H1 (cell line): ENCODE results near the gene RAB40B. TPM values are rescaled to one million over a fixed set of nuclear protein-coding genes. Genes with fewer than 3 reads are reported as not detected.

Experiments used
- NANOG ChIP-seq: IDR thresholded peaks from 2 replicates; pipeline ENCODE4 v1.6.1; 2011; ENCODE audit warnings: low read length, low read depth, mild to moderate bottlenecking, inconsistent platforms; ENCODE audit not compliant: insufficient read depth, poor library complexity, severe bottlenecking
- SRF ChIP-seq: IDR thresholded peaks from 2 replicates; pipeline ENCODE4 v1.6.1; 2011; ENCODE audit warnings: mild to moderate bottlenecking, low read depth, low read length, moderate library complexity
- polyA plus RNA-seq, 7 experiments: library from polyadenylated mRNA; depleted of rRNA in 3 of 7; stranded (reverse) in 5 of 7; unstranded in 2 of 7; fragments of >200 nt in 5 of 7; fragments of 200-250 nt in 2 of 7; gene quantifications; 1 replicate in 5 of 7; 2 replicates in 1 of 7; 4 replicates in 1 of 7; pipeline versions ENCODE4 v1.2.1 to v1.2.3, GENCODE V29; 2011 to 2013; ENCODE audit warnings: missing spikeins in 2 of 7, mixed read lengths in 2 of 7
- total RNA-seq: library from RNA; stranded (reverse); fragmentation: NEBNext Ultra II Directional; extraction: Animal tissue kit (Norgen Biotek cat#: 25700); gene quantifications from 2 replicates; pipeline ENCODE4 v1.2.1, GENCODE V29; 2021

Gene RAB40B
- total and polyA plus RNA-seq, 2 of the 8 experiments (the other 6 are each of a cell fraction or from before 2014, with no cell fraction given): 3.1 to 4.6 TPM

- no peak for TF ChIP-seq NANOG
- TF ChIP-seq SRF: no peak
Observed at GRCh38 chr17:82677353-82677925, 21.1 kb downstream of the RAB40B start (continued).
